SK-N-SH treated with all-trans-retinoic acid at 6 μM for 48 hours (cell line): ENCODE data around the gene DPF3.

Experiments used
- ATAC-seq: fragments of 200-7000 bp; cut with Tn5 transposase; 3 replicates; pipeline ENCODE4 v1.9.1; 2020; ENCODE audit warnings: mild to moderate bottlenecking, moderate library complexity
- ARNTL ChIP-seq: fragments of 450-650 bp; formaldehyde crosslinking; IDR thresholded peaks from 2 replicates; pipeline ENCODE4 v1.5.0; 2020; ENCODE audit warnings: low read depth, mild to moderate bottlenecking, moderate library complexity, borderline replicate concordance
- BACH2 ChIP-seq: fragments of 250-450 bp; sonication (Bioruptor Pico); IDR thresholded peaks from 2 replicates; pipeline ENCODE4 v1.9.0; 2021; ENCODE audit warnings: mild to moderate bottlenecking, borderline replicate concordance
- CSDC2 ChIP-seq: fragments of 250-450 bp; sonication (Bioruptor Pico); IDR thresholded peaks from 2 replicates; pipeline ENCODE4 v1.5.0; 2020; ENCODE audit warnings: mild to moderate bottlenecking, moderate library complexity
- ESRRG ChIP-seq: fragments of 250-450 bp; sonication (Bioruptor Pico); IDR thresholded peaks from 2 replicates; pipeline ENCODE4 v1.6.1; 2021; ENCODE audit warnings: mild to moderate bottlenecking
- GLIS3 ChIP-seq: fragments of 250-450 bp; sonication (Bioruptor Pico); IDR thresholded peaks from 2 replicates; pipeline ENCODE4 v1.5.0; 2020; ENCODE audit warnings: mild to moderate bottlenecking, moderate library complexity
- ISL1 ChIP-seq: fragments of 250-450 bp; sonication (Bioruptor Pico); IDR thresholded peaks from 2 replicates; pipeline ENCODE4 v2.1.2; 2022; ENCODE audit warnings: mild to moderate bottlenecking, moderate library complexity
- OSR1 ChIP-seq: fragments of 250-450 bp; sonication (Bioruptor Pico); IDR thresholded peaks from 2 replicates; pipeline ENCODE4 v1.8.0; 2022; ENCODE audit warnings: moderate library complexity, mild to moderate bottlenecking, inconsistent platforms
- PPARA ChIP-seq: fragments of 250-450 bp; sonication (Bioruptor Pico); IDR thresholded peaks from 2 replicates; pipeline ENCODE4 v1.5.0; 2020; ENCODE audit warnings: mild to moderate bottlenecking, borderline replicate concordance
- RARB ChIP-seq: fragments of 250-450 bp; sonication (Bioruptor Pico); IDR thresholded peaks from 2 replicates; pipeline ENCODE4 v1.8.0; 2021; ENCODE audit warnings: mild to moderate bottlenecking, moderate library complexity
- SNAI2 ChIP-seq: fragments of 250-450 bp; sonication (Bioruptor Pico); IDR thresholded peaks from 2 replicates; pipeline ENCODE4 v1.5.0; 2020; ENCODE audit warnings: mild to moderate bottlenecking, moderate library complexity
- TCF4 ChIP-seq: fragments of 250-450 bp; sonication (Bioruptor Pico); IDR thresholded peaks from 2 replicates; pipeline ENCODE4 v1.8.0; 2021; ENCODE audit warnings: mild to moderate bottlenecking, moderate library complexity, borderline replicate concordance
- TOX ChIP-seq: fragments of 250-450 bp; sonication (Bioruptor Pico); IDR thresholded peaks from 2 replicates; pipeline ENCODE4 v1.8.0; 2021; ENCODE audit warnings: mild to moderate bottlenecking, moderate library complexity, borderline replicate concordance
- ZC3H10 ChIP-seq: fragments of 250-450 bp; sonication (Bioruptor Pico); IDR thresholded peaks from 2 replicates; pipeline ENCODE4 v1.5.1; 2021; ENCODE audit warnings: mild to moderate bottlenecking, moderate library complexity
- ZFP3 ChIP-seq: fragments of 250-450 bp; sonication (Bioruptor Pico); IDR thresholded peaks from 2 replicates; pipeline ENCODE4 v1.5.0; 2020; ENCODE audit warnings: mild to moderate bottlenecking, moderate library complexity
- ZFP30 ChIP-seq: fragments of 450-650 bp; formaldehyde crosslinking; IDR thresholded peaks from 2 replicates; pipeline ENCODE4 v1.5.0; 2022; ENCODE audit warnings: mild to moderate bottlenecking, moderate library complexity
- ZNF70 ChIP-seq: fragments of 450-650 bp; formaldehyde crosslinking; IDR thresholded peaks from 2 replicates; pipeline ENCODE4 v1.5.0; 2020; ENCODE audit warnings: mild to moderate bottlenecking, moderate library complexity
- ZNF8 ChIP-seq: fragments of 450-650 bp; formaldehyde crosslinking; IDR thresholded peaks from 2 replicates; pipeline ENCODE4 v1.5.0; 2020; ENCODE audit warnings: mild to moderate bottlenecking, moderate library complexity
- TF ChIP-seq, protein P1 (sequence below): fragments of 250-450 bp; sonication (Bioruptor Pico); IDR thresholded peaks from 2 replicates; pipeline ENCODE4 v1.5.1; 2021; ENCODE audit warnings: mild to moderate bottlenecking, moderate library complexity
- TF ChIP-seq, protein P2 (sequence below): fragments of 250-450 bp; sonication (Bioruptor Pico); IDR thresholded peaks from 2 replicates; pipeline ENCODE4 v1.5.0; 2020; ENCODE audit warnings: mild to moderate bottlenecking, moderate library complexity
- TF ChIP-seq, protein P3 (sequence below): fragments of 250-450 bp; sonication (Bioruptor Pico); IDR thresholded peaks from 2 replicates; pipeline ENCODE4 v1.8.0; 2021; ENCODE audit warnings: low read depth, mild to moderate bottlenecking, moderate library complexity, borderline replicate concordance
- TF ChIP-seq, protein P4 (sequence below): fragments of 250-450 bp; sonication (Bioruptor Pico); IDR thresholded peaks from 2 replicates; pipeline ENCODE4 v1.8.0; 2020; ENCODE audit warnings: mild to moderate bottlenecking, moderate library complexity, borderline replicate concordance
- TF ChIP-seq, protein P5 (sequence below): fragments of 250-450 bp; sonication (Bioruptor Pico); IDR thresholded peaks from 2 replicates; pipeline ENCODE4 v1.5.1; 2020; ENCODE audit warnings: low read depth, mild to moderate bottlenecking, moderate library complexity

The DPF3 gene

DNA sequence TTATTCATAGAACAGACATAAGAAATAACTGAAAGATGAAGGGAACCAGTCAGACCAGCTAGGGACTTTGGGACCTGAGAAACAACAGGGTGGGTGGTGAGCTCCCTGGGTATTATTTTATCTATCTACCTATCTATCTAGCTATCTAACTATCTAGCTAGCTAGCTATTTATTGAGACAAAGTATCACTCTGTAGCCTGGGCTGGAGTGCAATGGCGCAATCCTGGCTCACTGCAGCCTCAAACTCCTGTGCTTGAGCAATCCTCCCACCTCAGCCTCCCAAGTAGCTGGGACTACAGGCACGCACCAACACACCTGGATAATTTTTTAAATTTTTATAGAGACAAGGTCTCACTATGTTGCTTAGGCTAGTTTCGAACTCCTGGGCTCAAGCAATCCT, 127.6 kb downstream of the DPF3 start:
- TF ChIP-seq RARB (CRISPR knock-in tag) (no peak), SNAI2 (CRISPR knock-in tag) (no peak), ARNTL (CRISPR knock-in tag) (no peak), TCF4 (CRISPR knock-in tag) (no peak), ZC3H10 (CRISPR knock-in tag) (no peak), ZNF70 (CRISPR knock-in tag) (no peak), ESRRG (CRISPR knock-in tag) (no peak), ISL1 (CRISPR knock-in tag) (no peak), PPARA (CRISPR knock-in tag) (no peak), ZNF8 (CRISPR knock-in tag) (no peak), ZFP3 (no peak), CSDC2 (CRISPR knock-in tag) (no peak)
- TF ChIP-seq, protein P1, sequence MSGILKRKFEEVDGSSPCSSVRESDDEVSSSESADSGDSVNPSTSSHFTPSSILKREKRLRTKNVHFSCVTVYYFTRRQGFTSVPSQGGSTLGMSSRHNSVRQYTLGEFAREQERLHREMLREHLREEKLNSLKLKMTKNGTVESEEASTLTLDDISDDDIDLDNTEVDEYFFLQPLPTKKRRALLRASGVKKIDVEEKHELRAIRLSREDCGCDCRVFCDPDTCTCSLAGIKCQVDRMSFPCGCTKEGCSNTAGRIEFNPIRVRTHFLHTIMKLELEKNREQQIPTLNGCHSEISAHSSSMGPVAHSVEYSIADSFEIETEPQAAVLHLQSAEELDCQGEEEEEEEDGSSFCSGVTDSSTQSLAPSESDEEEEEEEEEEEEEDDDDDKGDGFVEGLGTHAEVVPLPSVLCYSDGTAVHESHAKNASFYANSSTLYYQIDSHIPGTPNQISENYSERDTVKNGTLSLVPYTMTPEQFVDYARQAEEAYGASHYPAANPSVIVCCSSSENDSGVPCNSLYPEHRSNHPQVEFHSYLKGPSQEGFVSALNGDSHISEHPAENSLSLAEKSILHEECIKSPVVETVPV, result no peak
- TF ChIP-seq, protein P2, sequence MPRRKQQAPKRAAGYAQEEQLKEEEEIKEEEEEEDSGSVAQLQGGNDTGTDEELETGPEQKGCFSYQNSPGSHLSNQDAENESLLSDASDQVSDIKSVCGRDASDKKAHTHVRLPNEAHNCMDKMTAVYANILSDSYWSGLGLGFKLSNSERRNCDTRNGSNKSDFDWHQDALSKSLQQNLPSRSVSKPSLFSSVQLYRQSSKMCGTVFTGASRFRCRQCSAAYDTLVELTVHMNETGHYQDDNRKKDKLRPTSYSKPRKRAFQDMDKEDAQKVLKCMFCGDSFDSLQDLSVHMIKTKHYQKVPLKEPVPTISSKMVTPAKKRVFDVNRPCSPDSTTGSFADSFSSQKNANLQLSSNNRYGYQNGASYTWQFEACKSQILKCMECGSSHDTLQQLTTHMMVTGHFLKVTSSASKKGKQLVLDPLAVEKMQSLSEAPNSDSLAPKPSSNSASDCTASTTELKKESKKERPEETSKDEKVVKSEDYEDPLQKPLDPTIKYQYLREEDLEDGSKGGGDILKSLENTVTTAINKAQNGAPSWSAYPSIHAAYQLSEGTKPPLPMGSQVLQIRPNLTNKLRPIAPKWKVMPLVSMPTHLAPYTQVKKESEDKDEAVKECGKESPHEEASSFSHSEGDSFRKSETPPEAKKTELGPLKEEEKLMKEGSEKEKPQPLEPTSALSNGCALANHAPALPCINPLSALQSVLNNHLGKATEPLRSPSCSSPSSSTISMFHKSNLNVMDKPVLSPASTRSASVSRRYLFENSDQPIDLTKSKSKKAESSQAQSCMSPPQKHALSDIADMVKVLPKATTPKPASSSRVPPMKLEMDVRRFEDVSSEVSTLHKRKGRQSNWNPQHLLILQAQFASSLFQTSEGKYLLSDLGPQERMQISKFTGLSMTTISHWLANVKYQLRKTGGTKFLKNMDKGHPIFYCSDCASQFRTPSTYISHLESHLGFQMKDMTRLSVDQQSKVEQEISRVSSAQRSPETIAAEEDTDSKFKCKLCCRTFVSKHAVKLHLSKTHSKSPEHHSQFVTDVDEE, result no peak
- TF ChIP-seq, protein P3, sequence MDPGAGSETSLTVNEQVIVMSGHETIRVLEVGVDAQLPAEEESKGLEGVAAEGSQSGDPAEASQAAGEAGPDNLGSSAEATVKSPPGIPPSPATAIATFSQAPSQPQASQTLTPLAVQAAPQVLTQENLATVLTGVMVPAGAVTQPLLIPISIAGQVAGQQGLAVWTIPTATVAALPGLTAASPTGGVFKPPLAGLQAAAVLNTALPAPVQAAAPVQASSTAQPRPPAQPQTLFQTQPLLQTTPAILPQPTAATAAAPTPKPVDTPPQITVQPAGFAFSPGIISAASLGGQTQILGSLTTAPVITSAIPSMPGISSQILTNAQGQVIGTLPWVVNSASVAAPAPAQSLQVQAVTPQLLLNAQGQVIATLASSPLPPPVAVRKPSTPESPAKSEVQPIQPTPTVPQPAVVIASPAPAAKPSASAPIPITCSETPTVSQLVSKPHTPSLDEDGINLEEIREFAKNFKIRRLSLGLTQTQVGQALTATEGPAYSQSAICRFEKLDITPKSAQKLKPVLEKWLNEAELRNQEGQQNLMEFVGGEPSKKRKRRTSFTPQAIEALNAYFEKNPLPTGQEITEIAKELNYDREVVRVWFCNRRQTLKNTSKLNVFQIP, result no peak
- ATAC-seq, result no peak

DNA sequence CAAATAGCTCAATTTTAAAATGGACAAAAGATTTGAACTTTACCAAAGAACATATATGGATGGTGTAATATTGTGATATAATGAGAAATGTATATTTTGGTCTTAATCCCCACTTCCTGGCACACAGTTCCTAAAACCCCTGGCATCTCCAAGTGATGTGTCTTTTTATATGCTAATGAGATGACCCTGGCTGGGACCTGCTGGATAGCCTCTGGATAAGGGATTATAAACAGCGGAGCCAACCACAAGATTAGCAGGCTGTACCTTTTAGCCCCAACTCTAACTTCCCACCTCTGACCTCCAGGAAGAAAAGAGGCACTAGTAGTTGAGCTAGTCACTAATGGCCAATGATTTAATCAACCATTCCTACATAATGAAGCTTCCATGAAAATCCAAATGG, 130.0 kb downstream of the DPF3 start:
- ATAC-seq, result no peak

More for the DNA sequence above, 130.0 kb downstream of the DPF3 start:
- TF ChIP-seq, protein P2, result no peak
- TF ChIP-seq ZC3H10 (CRISPR knock-in tag) (no peak), RARB (CRISPR knock-in tag) (no peak), TOX (CRISPR knock-in tag) (no peak), GLIS3 (no peak), ZFP30 (CRISPR knock-in tag) (no peak), PPARA (CRISPR knock-in tag) (no peak), ZFP3 (no peak), SNAI2 (CRISPR knock-in tag) (no peak), OSR1 (no peak), BACH2 (CRISPR knock-in tag) (no peak)
- TF ChIP-seq, protein P4, sequence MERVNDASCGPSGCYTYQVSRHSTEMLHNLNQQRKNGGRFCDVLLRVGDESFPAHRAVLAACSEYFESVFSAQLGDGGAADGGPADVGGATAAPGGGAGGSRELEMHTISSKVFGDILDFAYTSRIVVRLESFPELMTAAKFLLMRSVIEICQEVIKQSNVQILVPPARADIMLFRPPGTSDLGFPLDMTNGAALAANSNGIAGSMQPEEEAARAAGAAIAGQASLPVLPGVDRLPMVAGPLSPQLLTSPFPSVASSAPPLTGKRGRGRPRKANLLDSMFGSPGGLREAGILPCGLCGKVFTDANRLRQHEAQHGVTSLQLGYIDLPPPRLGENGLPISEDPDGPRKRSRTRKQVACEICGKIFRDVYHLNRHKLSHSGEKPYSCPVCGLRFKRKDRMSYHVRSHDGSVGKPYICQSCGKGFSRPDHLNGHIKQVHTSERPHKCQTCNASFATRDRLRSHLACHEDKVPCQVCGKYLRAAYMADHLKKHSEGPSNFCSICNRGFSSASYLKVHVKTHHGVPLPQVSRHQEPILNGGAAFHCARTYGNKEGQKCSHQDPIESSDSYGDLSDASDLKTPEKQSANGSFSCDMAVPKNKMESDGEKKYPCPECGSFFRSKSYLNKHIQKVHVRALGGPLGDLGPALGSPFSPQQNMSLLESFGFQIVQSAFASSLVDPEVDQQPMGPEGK, result no peak
- TF ChIP-seq, protein P5, sequence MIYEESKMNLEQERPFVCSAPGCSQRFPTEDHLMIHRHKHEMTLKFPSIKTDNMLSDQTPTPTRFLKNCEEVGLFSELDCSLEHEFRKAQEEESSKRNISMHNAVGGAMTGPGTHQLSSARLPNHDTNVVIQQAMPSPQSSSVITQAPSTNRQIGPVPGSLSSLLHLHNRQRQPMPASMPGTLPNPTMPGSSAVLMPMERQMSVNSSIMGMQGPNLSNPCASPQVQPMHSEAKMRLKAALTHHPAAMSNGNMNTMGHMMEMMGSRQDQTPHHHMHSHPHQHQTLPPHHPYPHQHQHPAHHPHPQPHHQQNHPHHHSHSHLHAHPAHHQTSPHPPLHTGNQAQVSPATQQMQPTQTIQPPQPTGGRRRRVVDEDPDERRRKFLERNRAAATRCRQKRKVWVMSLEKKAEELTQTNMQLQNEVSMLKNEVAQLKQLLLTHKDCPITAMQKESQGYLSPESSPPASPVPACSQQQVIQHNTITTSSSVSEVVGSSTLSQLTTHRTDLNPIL (CRISPR knock-in tag), result no peak
